ENCODE results near the gene CSNK1E.
A peak's percentile ranks its signal among the peaks of the same experiment; 100 is the strongest.

The CSNK1E gene

GRCh38 chr22:38271927-38272372, 45.3 kb downstream of the CSNK1E start:
- peak overlapping the region; percentile 66 for H2AFZ ChIP-seq (ENCODE audit: insufficient read depth, low read length, poor library complexity)
- peak overlapping the region; percentile 77 for H2AK5ac ChIP-seq (ENCODE audit: low read length)
- peak overlapping the region; percentile 84 for H4K91ac ChIP-seq (ENCODE audit: low read depth, low read length)
- H3K9ac ChIP-seq (ENCODE audit: low read length): peak overlapping the region; percentile 88
- H3K4ac ChIP-seq (ENCODE audit: low read depth, low read length): peak overlapping the region; percentile 77
- H2BK120ac ChIP-seq (ENCODE audit: insufficient read depth, low read length, poor library complexity): peak overlapping the region; percentile 67
- peak overlapping the region; percentile 88 for H3K14ac ChIP-seq (ENCODE audit: low read length)
- peaks cover 25% of the 10 kb centered on the region for H3K79me2 ChIP-seq (ENCODE audit: control insufficient read depth, insufficient read depth, low read length, poor library complexity)
- DNase-seq: no peak
- peaks cover 4 to 15% of the 10 kb centered on the region in 2 experiments for H3K36me3 ChIP-seq (ENCODE audit: control insufficient read depth in 1 of 2, insufficient read depth in 2 of 2, low read length in 2 of 2)
- no CpG with 5 or more reads among the region's 7 CpGs for whole genome bisulfite sequencing (ENCODE audit: extremely low coverage, insufficient coverage, insufficient read length)
- peak overlapping the region; percentile 55 for H4K8ac ChIP-seq (ENCODE audit: low read depth, low read length)
- H2BK12ac ChIP-seq (ENCODE audit: low read length): no peak overlapping the region
- no peaks in the 10 kb centered on the region for H3K9me3 ChIP-seq (ENCODE audit: insufficient read depth, low read depth, low read length)
- no peak overlapping the region for H3K27ac ChIP-seq (ENCODE audit: low read depth, low read length)
- no peak overlapping the region for H3K23ac ChIP-seq (ENCODE audit: low read length)
- peak overlapping the region; percentile 97 for H3K4me3 ChIP-seq (ENCODE audit: low read depth, low read length)
- peak overlapping the region; percentile 68 for H3K4me2 ChIP-seq (ENCODE audit: low read length)
- peak overlapping the region; percentile 71 for H4K12ac ChIP-seq (ENCODE audit: low read depth, low read length)
- H3K18ac ChIP-seq (ENCODE audit: low read length): peak overlapping the region; percentile 77
- no peak overlapping the region for H2BK5ac ChIP-seq (ENCODE audit: low read depth, low read length, poor library complexity)
- H3K4me1 ChIP-seq (ENCODE audit: control insufficient read depth in 1 of 2, insufficient read depth in 2 of 2, low read length in 2 of 2): peaks cover 23 to 36% of the 10 kb centered on the region in 2 experiments
- peaks cover 12% of the 10 kb centered on the region for H3K79me1 ChIP-seq (ENCODE audit: low read length)
- H3K27me3 ChIP-seq (ENCODE audit: insufficient read depth, low read length): no peaks in the 10 kb centered on the region

GRCh38 chr22:38271101-38271500, 46.1 kb downstream of the CSNK1E start:
- Histone ChIP-seq H3K79me1 (ENCODE audit: low read length) (peaks cover 12% of the 10 kb centered on the region), H2AK5ac (ENCODE audit: low read length) (no peak overlapping the region), H4K8ac (ENCODE audit: low read depth, low read length) (no peak overlapping the region), H2BK120ac (ENCODE audit: insufficient read depth, low read length, poor library complexity) (no peak overlapping the region), H3K79me2 (ENCODE audit: control insufficient read depth, insufficient read depth, low read length, poor library complexity) (peaks cover 25% of the 10 kb centered on the region), H3K9me3 (ENCODE audit: insufficient read depth, low read depth, low read length) (peaks cover 1% of the 10 kb centered on the region), H2BK12ac (ENCODE audit: low read length) (no peak overlapping the region), H3K4me2 (ENCODE audit: low read length) (peak overlapping the region; percentile 68), H2BK5ac (ENCODE audit: low read depth, low read length, poor library complexity) (no peak overlapping the region), H3K4me3 (ENCODE audit: low read depth, low read length) (no peak overlapping the region), H3K9ac (ENCODE audit: low read length) (no peak overlapping the region), H3K27ac (ENCODE audit: low read depth, low read length) (no peak overlapping the region), H3K27me3 (ENCODE audit: insufficient read depth, low read length) (no peaks in the 10 kb centered on the region), H4K12ac (ENCODE audit: low read depth, low read length) (no peak overlapping the region), H3K14ac (ENCODE audit: low read length) (no peak overlapping the region), H4K91ac (ENCODE audit: low read depth, low read length) (no peak overlapping the region), H3K23ac (ENCODE audit: low read length) (no peak overlapping the region), H3K18ac (ENCODE audit: low read length) (no peak overlapping the region), H3K4me1 (ENCODE audit: control insufficient read depth in 1 of 2, insufficient read depth in 2 of 2, low read length in 2 of 2) (peaks cover 21 to 34% of the 10 kb centered on the region in 2 experiments), H3K4ac (ENCODE audit: low read depth, low read length) (peak overlapping the region; percentile 23), H3K36me3 (ENCODE audit: control insufficient read depth in 1 of 2, insufficient read depth in 2 of 2, low read length in 2 of 2) (peaks cover 4 to 16% of the 10 kb centered on the region in 2 experiments), H2AFZ (ENCODE audit: insufficient read depth, low read length, poor library complexity) (no peak overlapping the region)
- no CpG with 5 or more reads among the region's 7 CpGs for WGBS (ENCODE audit: extremely low coverage, insufficient coverage, insufficient read length)
- no peak for DNase-seq

- no CpG with 5 or more reads among the region's 13 CpGs for WGBS (ENCODE audit: extremely low coverage, insufficient coverage, insufficient read length)
- Histone ChIP-seq H2BK12ac (ENCODE audit: low read length) (no peak overlapping the region), H3K27ac (ENCODE audit: low read depth, low read length) (no peak overlapping the region)
Measured at GRCh38 chr22:38270091-38270992, 46.9 kb downstream of the CSNK1E start.

GRCh38 chr22:38269466-38269865, 47.8 kb downstream of the CSNK1E start:
- peaks cover 28% of the 10 kb centered on the region for H3K79me2 ChIP-seq (ENCODE audit: control insufficient read depth, insufficient read depth, low read length, poor library complexity)
- H4K8ac ChIP-seq (ENCODE audit: low read depth, low read length): no peak overlapping the region
- peaks cover 21 to 33% of the 10 kb centered on the region in 2 experiments for H3K4me1 ChIP-seq (ENCODE audit: control insufficient read depth in 1 of 2, insufficient read depth in 2 of 2, low read length in 2 of 2)
- H3K4ac ChIP-seq (ENCODE audit: low read depth, low read length): peak overlapping the region; percentile 78
- no peak overlapping the region for H3K4me3 ChIP-seq (ENCODE audit: low read depth, low read length)
- no peak overlapping the region for H2BK12ac ChIP-seq (ENCODE audit: low read length)
- no peak overlapping the region for H3K27ac ChIP-seq (ENCODE audit: low read depth, low read length)
- no peak overlapping the region for H4K12ac ChIP-seq (ENCODE audit: low read depth, low read length)
- H2BK120ac ChIP-seq (ENCODE audit: insufficient read depth, low read length, poor library complexity): no peak overlapping the region
- WGBS (ENCODE audit: extremely low coverage, insufficient coverage, insufficient read length): no CpG with 5 or more reads among the region's 7 CpGs
- H3K23ac ChIP-seq (ENCODE audit: low read length): no peak overlapping the region
- H3K9ac ChIP-seq (ENCODE audit: low read length): no peak overlapping the region
- no peak overlapping the region for H4K91ac ChIP-seq (ENCODE audit: low read depth, low read length)
- DNase-seq: no peak
- H3K14ac ChIP-seq (ENCODE audit: low read length): no peak overlapping the region
- H2AK5ac ChIP-seq (ENCODE audit: low read length): no peak overlapping the region
- H2BK5ac ChIP-seq (ENCODE audit: low read depth, low read length, poor library complexity): no peak overlapping the region
- no peak overlapping the region for H2AFZ ChIP-seq (ENCODE audit: insufficient read depth, low read length, poor library complexity)
- peaks cover 9 to 23% of the 10 kb centered on the region in 2 experiments for H3K36me3 ChIP-seq (ENCODE audit: control insufficient read depth in 1 of 2, insufficient read depth in 2 of 2, low read length in 2 of 2)
- H3K18ac ChIP-seq (ENCODE audit: low read length): no peak overlapping the region
- no peaks in the 10 kb centered on the region for H3K27me3 ChIP-seq (ENCODE audit: insufficient read depth, low read length)
- H3K4me2 ChIP-seq (ENCODE audit: low read length): no peak overlapping the region
- peaks cover 12% of the 10 kb centered on the region for H3K79me1 ChIP-seq (ENCODE audit: low read length)
- H3K9me3 ChIP-seq (ENCODE audit: insufficient read depth, low read depth, low read length): peaks cover 2% of the 10 kb centered on the region

More at GRCh38 chr22:38270091-38270992, 46.9 kb downstream of the CSNK1E start:
- peaks cover 4 to 20% of the 10 kb centered on the region in 2 experiments for H3K36me3 ChIP-seq (ENCODE audit: control insufficient read depth in 1 of 2, insufficient read depth in 2 of 2, low read length in 2 of 2)
- H3K4me3 ChIP-seq (ENCODE audit: low read depth, low read length): no peak overlapping the region
- no peak overlapping the region for H4K8ac ChIP-seq (ENCODE audit: low read depth, low read length)
- peaks cover 28% of the 10 kb centered on the region for H3K79me2 ChIP-seq (ENCODE audit: control insufficient read depth, insufficient read depth, low read length, poor library complexity)
- H3K4ac ChIP-seq (ENCODE audit: low read depth, low read length): peak overlapping the region; percentile 78
- H3K23ac ChIP-seq (ENCODE audit: low read length): no peak overlapping the region
- peak overlapping the region; percentile 73 for H3K18ac ChIP-seq (ENCODE audit: low read length)
- H2AFZ ChIP-seq (ENCODE audit: insufficient read depth, low read length, poor library complexity): no peak overlapping the region
- no peak overlapping the region for H2BK5ac ChIP-seq (ENCODE audit: low read depth, low read length, poor library complexity)
- no peak for DNase-seq
- peaks cover 21 to 33% of the 10 kb centered on the region in 2 experiments for H3K4me1 ChIP-seq (ENCODE audit: control insufficient read depth in 1 of 2, insufficient read depth in 2 of 2, low read length in 2 of 2)
- no peak overlapping the region for H4K91ac ChIP-seq (ENCODE audit: low read depth, low read length)
- no peak overlapping the region for H3K14ac ChIP-seq (ENCODE audit: low read length)
- no peak overlapping the region for H4K12ac ChIP-seq (ENCODE audit: low read depth, low read length)
- H3K9me3 ChIP-seq (ENCODE audit: insufficient read depth, low read depth, low read length): peaks cover 2% of the 10 kb centered on the region
- no peak overlapping the region for H2AK5ac ChIP-seq (ENCODE audit: low read length)
- no peaks in the 10 kb centered on the region for H3K27me3 ChIP-seq (ENCODE audit: insufficient read depth, low read length)
- no peak overlapping the region for H3K4me2 ChIP-seq (ENCODE audit: low read length)
- peaks cover 12% of the 10 kb centered on the region for H3K79me1 ChIP-seq (ENCODE audit: low read length)
- H2BK120ac ChIP-seq (ENCODE audit: insufficient read depth, low read length, poor library complexity): no peak overlapping the region
- H3K9ac ChIP-seq (ENCODE audit: low read length): no peak overlapping the region
